Ammon's horn (tissue), 1 donor: ENCODE measurements around the gene FHAD1.
A peak's percentile ranks its signal among the peaks of the same experiment; 100 is the strongest.

Source experiments
- DNase-seq: peaks from one replicate; pipeline ENCODE4 v3.0.0-alpha.2; 2016; ENCODE audit warnings: low spot score

FHAD1 gene

GRCh38 chr1:15345705-15346345 lies 98.8 kb downstream of the FHAD1 start:
- DNase-seq: peak; percentile 62

- DNase-seq: no peak
Observed at GRCh38 chr1:15346346-15347030, 99.5 kb downstream of the FHAD1 start.

GRCh38 chr1:15347182-15347581 lies 100.2 kb downstream of the FHAD1 start:
- DNase-seq: no peak

GRCh38 chr1:15348648-15349047 lies 101.6 kb downstream of the FHAD1 start:
- DNase-seq: no peak

GRCh38 chr1:15349133-15349532 lies 102.1 kb downstream of the FHAD1 start:
- DNase-seq: no peak

GRCh38 chr1:15350151-15350550 lies 103.1 kb downstream of the FHAD1 start:
- no peak for DNase-seq

- no peak for DNase-seq
Observed at GRCh38 chr1:15350551-15351200, 103.7 kb downstream of the FHAD1 start.

GRCh38 chr1:15351310-15351709 lies 104.3 kb downstream of the FHAD1 start:
- DNase-seq: no peak

GRCh38 chr1:15352128-15352957 lies 105.3 kb downstream of the FHAD1 start:
- DNase-seq: no peak

- DNase-seq: no peak
Observed at GRCh38 chr1:15353839-15354579, 107.0 kb downstream of the FHAD1 start.

GRCh38 chr1:15354580-15354965 lies 107.5 kb downstream of the FHAD1 start:
- DNase-seq: no peak

- DNase-seq: no peak
Observed at GRCh38 chr1:15355968-15356625, 109.1 kb downstream of the FHAD1 start.

GRCh38 chr1:15357612-15358207 lies 110.7 kb downstream of the FHAD1 start:
- no peak for DNase-seq

GRCh38 chr1:15358565-15359133 lies 111.6 kb downstream of the FHAD1 start:
- no peak for DNase-seq

GRCh38 chr1:15360700-15361099 lies 113.7 kb downstream of the FHAD1 start:
- DNase-seq: no peak

- no peak for DNase-seq
Observed at GRCh38 chr1:15362096-15362736, 115.2 kb downstream of the FHAD1 start.

- no peak for DNase-seq
Observed at GRCh38 chr1:15362737-15363128, 115.7 kb downstream of the FHAD1 start.

- DNase-seq: no peak
Observed at GRCh38 chr1:15364740-15365139, 117.7 kb downstream of the FHAD1 start.

- no peak for DNase-seq
Observed at GRCh38 chr1:15368888-15369287, 121.9 kb downstream of the FHAD1 start.

- DNase-seq: no peak
Observed at GRCh38 chr1:15370268-15370667, 123.2 kb downstream of the FHAD1 start.
